Activated CD4-positive, CD25-positive, alpha-beta regulatory T cell treated with anti-CD3 and anti-CD28 coated beads, Interleukin-2, amount 50 U/mL, for 72 hours (primary cell): Measurements from ENCODE around the gene FOXN1.

Experiments used
- DNase-seq: peaks from one replicate; pipeline ENCODE4 v3.0.0; 2021

The FOXN1 gene

DNA sequence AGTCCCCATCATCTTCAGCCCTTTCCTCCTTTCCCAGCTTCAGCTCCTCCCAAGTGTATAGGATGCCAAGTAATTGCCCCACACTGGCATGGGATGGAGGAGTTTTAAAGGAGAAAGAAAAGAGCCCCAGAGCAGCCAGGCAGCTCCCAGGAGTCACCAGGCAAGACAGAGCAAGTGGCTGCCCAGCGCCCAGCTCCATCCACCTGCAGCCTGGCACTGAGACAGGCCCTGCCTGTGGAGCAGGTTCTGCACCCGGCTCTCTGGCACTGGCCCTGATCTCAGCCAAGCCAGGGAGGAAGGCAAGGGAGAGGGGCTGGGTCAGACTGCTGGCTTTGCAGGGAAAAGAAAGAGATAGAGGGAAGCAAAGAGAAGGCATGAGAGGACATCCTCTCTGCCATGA lies 21.7 kb downstream of the FOXN1 start:
- DNase-seq = no peak

DNA sequence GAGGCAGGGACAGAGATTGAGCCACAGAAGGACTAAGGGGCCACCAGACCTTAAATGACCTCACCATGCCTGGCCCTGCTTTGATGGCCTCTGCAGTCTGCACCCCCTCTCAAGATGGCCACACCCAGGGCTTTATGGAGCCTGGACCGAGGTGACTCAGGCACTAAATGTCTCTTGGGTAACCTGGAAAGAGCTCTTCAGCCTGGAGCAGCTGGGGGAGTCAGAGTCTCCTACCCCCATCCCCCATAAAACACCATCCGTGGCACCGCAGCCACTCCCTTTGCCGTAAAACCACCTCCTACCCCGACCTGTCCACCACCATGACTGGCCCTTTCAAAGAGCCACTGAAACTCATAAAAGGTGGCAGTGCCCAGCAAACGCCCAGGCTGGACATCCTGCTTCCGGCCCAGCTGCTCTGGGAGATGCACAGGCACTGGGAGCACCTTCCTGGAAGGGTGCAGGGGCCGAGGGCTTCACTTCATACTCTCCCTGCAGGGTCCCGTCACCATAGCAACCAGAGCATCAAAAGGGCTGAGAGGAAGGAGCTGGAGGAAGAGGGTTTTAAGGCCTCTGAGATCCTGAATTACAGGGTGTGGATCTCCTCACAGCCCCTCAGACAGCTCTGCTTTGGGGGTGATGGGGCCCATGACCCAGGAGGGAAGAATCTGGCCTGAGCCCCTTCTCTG lies 22.3 kb downstream of the FOXN1 start:
- DNase-seq = no peak

DNA sequence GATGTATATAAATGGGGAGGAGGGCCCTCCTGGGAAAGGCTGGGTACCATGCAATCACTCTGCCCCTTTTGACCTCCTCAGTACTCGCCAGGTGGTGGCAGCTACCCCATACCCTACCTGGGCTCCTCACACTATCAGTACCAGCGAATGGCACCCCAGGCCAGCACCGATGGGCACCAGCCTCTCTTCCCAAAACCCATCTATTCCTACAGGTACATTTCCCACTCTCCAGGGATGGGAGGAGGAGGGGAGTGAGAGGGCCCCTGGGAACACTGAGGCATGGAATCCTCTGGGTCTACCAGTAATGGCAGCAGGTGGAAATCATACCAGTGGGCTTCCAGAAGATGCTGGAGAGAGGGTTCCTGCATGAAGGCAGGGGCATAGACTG lies 22.9 kb downstream of the FOXN1 start:
- DNase-seq = no peak

DNA sequence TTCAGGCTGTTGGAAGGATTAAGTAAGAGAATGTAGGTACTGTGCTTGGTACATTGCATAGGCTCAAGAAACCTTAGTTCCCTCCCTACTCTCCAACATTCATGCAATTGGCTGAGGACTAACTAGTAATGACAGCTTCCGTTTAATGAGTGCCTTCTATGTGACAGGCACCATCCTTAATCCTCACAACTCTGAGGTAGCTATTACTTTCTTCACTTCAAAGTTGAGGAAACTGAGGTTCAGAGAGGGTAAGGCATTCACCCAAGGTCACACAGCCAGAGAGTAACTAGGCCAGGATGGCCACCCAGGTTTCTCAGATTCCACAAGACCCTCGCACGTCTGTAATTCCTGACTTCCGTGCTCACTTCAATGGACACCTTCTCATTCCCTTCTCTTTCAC lies 24.1 kb downstream of the FOXN1 start:
- DNase-seq = no peak

DNA sequence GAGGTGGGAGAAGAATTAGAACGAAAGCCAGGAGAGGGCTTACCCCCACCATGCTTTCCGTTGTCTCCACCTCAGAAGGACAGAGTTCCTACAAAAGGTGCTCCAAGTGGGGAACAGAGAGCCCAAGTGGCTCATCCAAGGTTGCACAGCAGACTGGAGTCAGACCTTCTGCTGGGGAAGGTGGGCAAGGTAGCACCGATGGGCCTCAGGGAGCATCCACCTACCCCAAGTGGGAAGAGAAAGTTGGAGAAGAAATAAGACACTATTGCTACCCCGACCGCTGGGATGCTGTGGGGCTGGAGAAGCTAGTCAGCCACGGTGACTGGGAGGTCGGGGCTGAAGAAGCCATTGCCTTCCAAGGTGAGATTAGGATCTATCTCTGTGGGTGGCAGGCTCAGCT lies 24.8 kb downstream of the FOXN1 start:
- DNase-seq = no peak

DNA sequence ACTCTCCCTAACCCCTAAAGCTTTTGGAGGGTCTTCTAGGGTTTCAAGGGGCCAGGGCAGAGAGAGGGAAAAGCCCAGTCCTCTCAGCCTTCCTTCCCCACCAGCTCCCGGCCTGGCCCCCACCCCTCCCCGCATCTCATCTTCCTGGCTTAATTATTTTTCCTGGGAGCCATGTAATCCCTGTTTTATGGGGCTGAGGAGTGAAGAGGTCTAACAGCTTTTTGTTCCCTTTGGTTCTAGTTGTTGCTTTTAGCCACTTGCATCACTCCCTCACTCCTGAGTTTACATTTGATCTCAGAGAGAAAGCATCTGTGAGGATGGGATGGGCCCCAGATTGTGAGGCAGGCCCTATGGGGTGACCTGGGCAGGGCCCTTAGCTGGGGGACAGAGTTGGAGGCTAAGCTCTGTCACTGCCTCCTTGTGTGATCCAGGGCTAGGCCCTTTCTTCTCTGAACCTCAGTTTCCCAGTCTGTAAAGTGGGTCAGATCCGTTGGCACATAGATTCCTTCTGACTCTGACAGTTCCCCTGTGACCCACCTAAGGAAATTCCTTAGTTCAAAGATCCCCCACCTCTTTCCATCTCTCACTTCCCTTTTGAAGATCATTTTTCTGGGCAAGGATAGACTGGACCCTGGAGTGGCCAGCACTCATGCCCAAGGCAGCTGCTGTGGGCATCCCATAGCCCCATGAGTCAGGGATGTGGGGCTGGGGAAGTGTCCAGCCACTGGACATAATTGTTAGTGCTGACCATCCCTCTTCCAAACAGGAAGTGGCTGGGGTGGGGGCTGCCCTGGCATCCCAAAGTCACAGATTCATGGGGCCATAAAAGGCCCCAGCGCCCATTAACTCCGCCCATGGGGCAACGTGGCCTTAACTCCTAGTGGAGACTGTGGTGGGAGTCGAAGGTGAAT lies 26.2 kb downstream of the FOXN1 start:
- DNase-seq = no peak

DNA sequence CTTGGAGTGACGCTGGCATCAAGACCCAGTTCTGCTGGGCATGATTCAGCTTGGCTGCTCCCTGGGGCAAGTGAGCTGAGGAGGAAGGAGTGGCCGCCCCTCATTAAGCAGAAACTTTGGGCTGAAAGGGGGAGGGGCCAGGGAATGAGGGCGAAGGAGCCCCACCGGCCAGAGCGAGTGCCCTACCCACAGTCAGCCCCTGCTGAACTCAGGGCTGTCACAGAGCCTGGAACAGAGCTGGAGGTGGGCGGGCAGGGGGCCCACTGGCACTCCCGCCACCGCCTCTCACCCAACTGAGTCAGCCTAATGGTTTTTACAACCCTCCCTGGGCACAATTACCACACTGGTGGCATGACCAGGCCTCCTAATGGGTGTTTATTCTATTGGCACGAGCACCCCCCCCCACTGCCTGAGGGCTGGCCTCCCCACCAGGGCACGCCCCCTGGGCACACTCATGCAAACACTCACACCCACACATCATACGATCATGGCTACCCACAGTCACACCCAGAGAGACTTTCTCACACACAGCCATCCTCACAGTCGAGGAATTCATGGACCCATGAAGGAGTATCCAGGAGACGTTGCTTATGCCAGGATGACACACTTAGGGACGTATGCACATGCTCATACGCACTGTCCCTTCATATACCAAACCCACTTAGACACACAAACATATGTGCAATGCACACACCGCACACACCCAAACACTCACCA lies 27.1 kb downstream of the FOXN1 start:
- no peak for DNase-seq

DNA sequence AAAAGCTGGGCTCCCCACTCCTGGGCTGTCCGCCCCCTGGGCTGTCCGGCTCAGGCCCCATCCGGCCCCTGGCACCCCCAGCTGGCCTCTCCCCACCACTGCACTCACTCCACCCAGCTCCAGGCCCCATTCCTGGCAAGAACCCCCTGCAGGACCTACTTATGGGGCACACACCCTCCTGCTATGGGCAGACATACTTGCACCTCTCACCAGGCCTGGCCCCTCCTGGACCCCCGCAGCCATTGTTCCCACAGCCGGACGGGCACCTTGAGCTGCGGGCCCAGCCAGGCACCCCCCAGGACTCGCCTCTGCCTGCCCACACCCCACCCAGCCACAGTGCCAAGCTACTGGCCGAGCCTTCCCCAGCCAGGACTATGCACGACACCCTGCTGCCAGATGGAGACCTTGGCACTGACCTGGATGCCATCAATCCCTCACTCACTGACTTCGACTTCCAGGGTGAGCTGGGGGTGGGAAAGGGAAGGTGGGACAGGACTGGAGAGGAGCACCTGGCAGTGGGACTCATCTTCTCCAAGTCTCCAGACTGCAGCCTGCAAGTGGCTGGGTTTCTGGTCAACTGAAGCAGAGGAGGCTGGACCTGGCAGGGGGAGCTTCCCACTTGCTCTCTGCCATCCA lies 28.7 kb downstream of the FOXN1 start:
- no peak for DNase-seq

DNA sequence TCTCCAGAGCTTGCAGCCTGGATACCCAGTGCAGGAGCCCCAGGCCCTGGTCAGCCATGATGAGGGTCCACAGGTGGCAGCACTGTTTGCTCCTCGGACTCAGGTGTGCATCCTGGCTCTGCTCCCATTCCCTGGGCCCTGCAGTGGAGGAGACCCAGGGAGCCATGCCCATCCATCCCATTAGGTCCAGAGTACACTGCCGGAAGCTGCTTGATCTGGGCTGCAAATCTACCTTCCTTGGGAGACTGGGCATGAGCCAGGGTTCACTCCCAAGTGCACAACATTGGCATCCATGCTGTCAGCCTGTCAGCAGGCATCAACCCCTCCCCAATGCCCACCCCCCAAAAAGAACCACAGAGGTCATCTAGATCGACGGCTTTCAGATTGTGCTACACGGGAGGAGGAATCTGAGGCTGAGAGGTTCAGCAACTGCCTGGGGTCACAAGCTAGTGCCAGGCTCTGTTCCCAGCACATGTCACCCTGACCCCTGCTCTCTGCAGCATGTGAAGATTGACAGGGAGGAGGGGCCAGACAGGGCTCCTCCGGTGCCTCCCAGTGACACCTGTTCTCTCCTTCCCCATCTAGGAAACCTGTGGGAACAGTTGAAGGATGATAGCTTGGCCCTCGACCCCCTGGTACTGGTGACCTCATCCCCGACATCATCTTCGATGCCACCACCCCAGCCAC lies 30.5 kb downstream of the FOXN1 start:
- DNase-seq = no peak

DNA sequence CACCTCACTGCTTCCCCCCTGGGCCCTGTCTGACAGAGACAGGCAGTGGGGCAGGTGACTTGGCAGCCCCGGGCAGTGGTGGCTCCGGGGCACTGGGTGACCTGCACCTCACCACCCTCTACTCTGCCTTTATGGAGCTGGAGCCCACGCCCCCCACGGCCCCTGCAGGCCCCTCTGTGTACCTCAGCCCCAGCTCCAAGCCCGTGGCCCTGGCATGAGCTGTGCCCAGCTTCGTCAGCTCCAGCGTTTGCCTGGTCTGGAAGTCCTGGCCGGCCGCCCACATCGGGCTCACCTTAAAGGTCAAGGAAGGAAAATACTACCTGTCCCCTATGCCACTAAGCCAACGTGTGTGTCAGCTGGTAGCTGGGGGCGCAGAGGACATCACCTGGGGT lies 31.1 kb downstream of the FOXN1 start:
- no peak for DNase-seq

DNA sequence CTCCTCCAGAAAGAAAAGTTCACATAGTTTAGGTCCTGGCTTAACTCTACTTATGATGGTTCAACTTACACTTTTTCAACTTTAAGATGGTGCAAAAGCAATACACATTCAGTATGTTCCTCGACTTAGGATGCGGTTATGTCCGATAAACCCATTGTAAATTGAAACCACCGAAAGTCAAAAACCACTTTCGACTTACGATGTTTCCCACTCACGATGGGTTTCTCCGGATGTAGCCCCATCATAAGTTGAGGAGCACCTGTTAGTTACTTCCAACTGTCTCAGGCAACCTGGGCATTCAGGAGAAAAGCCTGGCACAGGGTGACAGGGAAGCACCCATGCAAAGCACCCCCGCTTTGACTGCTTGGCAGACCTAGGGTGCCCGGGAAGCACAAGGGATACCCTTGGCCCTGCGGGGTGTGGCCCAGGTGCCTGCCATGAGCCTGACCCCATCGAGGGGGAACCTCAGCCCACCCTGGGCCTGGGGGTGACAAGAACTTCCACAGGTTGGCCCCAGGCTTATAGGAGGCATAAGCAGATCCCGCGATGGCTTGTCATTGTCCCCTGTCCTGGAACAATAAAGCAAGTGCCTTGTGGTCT lies 32.2 kb downstream of the FOXN1 start:
- no peak for DNase-seq

DNA sequence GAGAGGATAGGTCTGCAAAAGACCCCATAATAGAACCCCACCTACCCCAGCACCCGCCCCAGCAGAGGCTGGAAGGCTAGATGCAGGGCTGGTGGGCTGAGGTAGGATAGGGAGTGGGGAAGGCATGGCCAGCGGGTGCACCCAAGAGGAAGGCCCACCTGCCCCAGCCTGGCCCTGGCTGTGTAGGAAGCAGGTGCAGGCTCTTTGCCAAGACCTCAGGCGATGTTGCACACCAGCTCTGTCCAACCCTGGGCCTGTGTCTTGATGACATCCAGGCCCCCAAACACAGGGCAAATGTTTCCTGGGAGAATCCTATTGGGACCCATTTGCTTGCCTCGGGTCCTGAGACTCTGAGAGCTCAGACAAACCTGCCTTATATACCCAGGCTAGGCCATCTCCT lies 34.1 kb downstream of the FOXN1 start:
- no peak for DNase-seq

DNA sequence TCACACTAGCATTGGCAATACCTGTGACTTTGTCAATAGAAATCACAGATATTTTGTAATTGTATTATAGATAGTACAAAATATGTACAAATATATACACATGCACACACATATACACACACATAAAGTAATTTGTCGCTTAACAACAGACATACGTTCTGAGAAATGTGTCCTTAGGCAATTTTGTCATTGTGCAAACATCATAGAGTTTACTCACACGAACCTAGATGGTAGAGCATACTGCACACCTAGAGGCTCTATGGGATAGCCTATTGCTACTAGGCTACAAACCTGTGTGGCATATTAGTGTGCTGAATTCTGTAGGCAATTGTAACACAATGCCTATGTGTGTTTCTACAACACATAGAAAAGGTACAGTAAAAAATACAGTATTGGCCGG lies 35.3 kb downstream of the FOXN1 start:
- DNase-seq = no peak

DNA sequence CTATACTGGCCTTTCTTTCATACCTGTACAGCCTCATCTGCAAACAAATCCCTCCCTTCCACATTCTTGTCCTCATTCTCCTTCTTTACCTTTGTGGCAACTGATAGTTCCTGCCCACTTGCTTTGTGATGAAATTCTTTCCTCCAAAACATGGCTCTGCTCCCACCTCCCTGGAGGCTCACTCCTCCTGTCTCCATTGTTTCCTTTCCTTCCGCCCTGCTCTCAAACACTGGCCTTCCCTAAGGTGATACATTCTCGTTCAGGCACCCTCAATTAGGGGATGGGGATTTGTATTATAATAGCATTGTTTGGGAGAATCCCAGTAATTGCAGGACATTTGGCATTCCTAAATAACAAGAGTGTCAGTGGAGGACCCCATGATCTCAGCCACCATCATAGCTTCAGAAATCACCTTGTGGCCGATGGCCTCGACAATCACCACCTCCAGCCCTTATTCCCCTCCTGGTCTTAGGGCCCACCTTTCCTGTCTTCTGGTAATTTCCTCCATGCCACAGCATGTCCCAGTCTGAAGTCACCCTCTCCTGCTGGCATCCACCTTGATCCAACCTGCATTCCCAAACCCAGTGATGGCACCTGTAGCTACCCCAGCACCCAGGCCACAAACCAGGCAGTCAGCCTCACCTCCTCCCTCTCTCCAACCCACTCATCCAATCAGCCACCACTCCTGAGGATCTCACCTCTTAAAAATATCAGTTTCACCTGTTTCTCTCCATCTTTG lies 38.4 kb downstream of the FOXN1 start:
- DNase-seq = no peak

DNA sequence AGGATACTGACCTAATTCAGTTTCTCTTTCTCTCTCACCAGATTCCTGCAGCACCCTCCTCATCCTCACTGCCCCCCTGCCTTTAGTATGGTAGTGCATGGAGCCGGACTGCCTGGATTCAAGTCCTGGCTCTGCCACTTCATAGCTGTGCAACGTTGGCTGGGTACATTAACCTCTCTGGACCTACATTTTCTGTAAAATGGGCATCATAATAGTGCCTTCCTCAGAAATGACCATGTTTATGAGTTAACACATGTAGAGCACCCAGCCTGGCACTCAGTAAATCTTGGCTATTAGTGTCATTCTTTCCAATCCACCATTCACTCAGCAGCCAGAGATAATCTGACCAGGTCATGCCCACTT lies 39.0 kb downstream of the FOXN1 start:
- DNase-seq = no peak

DNA sequence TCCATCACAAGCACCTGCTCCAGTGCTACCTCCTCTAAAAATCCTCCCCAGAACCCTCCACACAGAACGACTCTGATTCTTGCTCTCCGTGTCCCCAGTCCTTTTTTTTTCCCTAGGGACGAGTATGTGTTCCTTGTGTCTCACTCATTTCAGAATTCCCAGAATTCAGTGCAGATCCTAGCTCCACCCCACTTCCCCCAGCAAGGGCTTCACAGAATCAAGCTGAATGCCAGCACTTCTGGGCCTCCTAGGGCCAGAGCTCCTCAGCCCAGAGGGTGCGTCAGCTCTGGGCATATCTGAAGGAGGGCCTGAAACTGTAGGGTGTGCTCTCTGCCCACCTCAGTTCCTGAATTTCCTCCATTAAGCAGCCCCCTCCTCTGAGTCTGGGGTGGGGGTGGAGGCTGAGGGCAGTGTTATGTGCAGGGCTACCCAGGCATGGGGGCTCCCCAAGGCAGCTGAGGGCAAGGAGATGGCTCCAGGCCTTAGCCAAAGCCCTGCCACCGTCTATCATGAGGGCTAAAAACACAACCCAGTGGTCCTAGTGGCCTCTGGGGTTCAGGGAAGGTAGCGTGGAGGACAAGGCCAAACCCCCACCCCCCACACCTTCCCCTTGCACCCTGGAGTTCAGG lies 39.8 kb downstream of the FOXN1 start:
- DNase-seq = no peak

DNA sequence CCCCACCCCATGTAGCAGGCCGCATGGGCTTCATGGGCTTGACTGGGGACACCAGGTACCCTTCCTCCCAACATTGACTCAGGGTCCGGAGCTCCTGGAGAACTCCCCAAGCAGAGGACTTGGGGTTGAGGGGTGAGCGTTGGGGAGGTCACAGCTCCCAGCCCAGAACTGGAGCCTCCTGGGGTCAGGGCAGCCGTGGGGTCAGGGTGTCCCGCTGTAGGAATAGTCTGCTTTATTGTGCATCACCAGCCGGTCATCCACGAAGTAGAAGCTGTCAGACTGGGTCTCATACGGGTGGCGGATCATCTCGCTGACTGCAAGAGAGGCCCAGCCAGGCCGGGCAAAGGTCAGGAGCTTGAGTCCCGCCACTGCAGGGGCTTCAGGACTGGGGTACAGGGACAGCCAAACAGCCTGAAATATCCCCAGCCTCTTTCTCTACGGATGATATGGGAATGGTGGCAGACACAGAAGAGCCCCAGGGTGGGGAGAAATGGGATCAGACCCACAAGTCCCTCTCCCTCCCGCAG lies 41.0 kb downstream of the FOXN1 start:
- no peak for DNase-seq

DNA sequence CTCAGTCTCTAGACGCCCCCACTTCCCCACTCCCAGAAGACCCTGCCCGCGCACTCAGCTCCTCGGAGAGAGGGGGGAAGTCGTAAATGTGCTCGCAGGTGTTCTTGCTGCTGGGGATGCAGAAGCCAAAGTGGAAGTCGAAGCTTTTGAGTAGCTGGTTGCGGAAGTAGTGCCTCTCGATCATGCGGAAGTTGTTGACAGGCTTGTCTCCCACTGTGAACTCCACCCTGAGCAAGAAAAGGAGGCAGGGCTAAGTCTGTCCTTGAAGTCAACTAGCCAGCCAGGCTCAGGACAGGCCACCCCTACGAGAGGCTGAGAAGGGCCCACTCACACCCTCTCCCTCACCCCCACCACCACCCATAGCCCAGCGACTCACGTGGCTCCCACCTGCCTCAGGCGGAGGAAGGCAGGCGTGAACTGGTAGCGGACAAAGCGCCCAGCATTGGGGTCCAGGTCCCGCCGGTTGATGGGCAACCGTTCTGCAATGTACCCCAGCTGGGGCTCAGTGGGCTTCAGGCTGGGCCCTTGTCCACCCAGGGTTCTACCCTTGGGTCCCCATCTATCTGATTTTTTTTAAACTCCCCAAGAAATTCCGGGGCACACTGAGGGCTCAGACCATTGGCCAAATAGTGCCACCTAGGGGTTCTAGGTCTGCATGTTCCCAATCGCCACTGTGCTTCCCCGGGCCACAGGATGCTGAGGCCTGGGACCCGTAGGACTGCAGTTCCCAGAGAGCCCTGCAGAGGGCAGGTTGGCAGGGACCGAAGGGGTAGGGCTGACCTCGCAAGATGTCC lies 41.7 kb downstream of the FOXN1 start:
- DNase-seq = peak; percentile 76

DNA sequence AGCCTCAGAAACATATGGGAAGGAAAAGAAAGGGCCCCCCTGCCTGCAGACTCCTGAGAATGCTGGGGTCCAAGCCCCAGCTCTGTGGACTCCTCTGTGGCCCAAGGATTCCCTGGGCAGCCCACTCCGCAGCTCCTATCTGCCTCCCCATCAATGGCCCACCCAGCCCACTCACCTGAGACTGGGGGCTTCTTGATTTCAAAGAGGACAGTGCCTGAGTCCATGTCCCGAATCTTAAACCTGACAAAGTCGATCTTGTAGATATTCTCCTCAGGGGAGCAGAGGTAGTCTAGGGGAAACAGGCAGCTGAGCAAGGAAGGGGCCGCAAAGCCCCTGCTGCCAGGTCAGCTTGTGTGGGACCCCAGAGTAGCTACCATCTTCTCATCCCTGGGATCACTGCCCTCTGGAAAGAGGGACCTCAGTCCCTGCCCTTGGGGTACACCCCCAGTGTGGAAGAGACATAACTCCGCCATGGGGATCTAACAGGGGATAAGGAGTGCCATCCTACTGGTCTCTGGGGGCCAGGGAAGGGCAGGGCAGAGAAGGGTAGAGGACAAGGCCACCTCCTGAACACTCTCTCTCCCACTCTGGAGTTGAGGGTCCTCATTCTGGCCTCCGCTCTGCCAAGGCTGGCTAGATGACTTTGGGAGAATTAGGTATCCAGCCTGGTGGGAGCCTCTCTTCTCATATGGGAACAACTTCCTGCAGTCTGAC lies 42.4 kb downstream of the FOXN1 start:
- no peak for DNase-seq
